ENCODE measurements around the gene SFXN4. TPM values are rescaled to one million over a fixed set of nuclear protein-coding genes. Genes with fewer than 3 reads are reported as not detected.

SFXN4 gene
- total RNA-seq, 1 donor from 2014 or later, result 52.7 TPM

DNA sequence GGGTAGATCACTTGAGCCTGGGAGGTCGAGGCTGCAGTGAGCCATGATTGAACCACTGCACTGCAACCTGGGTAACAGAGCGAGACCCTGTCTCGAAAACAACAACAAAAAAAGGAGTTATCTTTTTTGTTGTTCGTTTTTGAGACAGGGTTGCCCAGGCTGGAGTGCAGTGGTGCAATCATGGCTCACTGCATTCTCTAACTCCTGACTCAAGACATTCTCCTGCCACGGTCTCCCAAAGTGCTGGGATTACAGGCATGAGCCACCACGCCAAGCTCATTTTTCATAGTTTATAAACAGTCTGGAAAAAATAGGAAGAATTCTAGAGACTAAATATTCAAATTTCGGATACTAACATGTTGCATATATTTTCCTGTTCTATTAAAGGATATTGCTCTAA, 29.4 kb downstream of the SFXN4 start:
- no peak overlapping the region for H3K4me3 ChIP-seq
- intact Hi-C loops (cut with micrococcal nuclease), result no loop called here
- H3K4me1 ChIP-seq, result peaks cover 19% of the 10 kb centered on the region
- H3K27ac ChIP-seq (replicated peaks), result peak overlapping the region; percentile 22
- DNase-seq, result no peak
- H3K36me3 ChIP-seq, result peaks cover 33% of the 10 kb centered on the region
- TF ChIP-seq, protein P1, sequence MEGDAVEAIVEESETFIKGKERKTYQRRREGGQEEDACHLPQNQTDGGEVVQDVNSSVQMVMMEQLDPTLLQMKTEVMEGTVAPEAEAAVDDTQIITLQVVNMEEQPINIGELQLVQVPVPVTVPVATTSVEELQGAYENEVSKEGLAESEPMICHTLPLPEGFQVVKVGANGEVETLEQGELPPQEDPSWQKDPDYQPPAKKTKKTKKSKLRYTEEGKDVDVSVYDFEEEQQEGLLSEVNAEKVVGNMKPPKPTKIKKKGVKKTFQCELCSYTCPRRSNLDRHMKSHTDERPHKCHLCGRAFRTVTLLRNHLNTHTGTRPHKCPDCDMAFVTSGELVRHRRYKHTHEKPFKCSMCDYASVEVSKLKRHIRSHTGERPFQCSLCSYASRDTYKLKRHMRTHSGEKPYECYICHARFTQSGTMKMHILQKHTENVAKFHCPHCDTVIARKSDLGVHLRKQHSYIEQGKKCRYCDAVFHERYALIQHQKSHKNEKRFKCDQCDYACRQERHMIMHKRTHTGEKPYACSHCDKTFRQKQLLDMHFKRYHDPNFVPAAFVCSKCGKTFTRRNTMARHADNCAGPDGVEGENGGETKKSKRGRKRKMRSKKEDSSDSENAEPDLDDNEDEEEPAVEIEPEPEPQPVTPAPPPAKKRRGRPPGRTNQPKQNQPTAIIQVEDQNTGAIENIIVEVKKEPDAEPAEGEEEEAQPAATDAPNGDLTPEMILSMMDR (IDR thresholded peaks at IDR 0.05; ENCODE audit: borderline replicate concordance), result no peak
- no peaks in the 10 kb centered on the region for H3K27me3 ChIP-seq (ENCODE audit: low read depth)
- H3K9me3 ChIP-seq (replicated peaks), result no peaks in the 10 kb centered on the region

DNA sequence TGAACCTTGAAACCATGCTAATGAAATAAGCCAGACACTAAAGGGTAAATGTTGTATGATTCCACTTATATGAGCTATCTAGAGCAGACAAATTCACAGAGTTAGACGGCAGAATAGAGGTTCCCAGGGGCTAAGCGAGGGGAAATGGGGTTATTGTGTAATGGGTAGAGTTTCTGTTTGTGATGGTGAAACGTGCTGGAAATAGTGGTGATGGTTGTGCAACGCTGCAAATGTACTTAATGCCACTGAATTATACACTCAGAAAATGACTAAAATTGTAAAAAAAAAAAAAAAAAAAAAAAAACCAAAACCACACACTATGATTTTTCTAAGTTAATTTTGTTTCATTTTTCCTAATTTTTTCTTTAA, 30.0 kb downstream of the SFXN4 start:
- Histone ChIP-seq H3K36me3 (peaks cover 32% of the 10 kb centered on the region), H3K4me1 (peaks cover 22% of the 10 kb centered on the region), H3K27ac (replicated peaks) (no peak overlapping the region), H3K4me3 (no peak overlapping the region), H3K9me3 (replicated peaks) (no peaks in the 10 kb centered on the region), H3K27me3 (ENCODE audit: low read depth) (no peaks in the 10 kb centered on the region)
- intact Hi-C loops (cut with micrococcal nuclease), result no loop called here
- DNase-seq, result no peak
- TF ChIP-seq, protein P1 (IDR thresholded peaks at IDR 0.05; ENCODE audit: borderline replicate concordance), result no peak

DNA sequence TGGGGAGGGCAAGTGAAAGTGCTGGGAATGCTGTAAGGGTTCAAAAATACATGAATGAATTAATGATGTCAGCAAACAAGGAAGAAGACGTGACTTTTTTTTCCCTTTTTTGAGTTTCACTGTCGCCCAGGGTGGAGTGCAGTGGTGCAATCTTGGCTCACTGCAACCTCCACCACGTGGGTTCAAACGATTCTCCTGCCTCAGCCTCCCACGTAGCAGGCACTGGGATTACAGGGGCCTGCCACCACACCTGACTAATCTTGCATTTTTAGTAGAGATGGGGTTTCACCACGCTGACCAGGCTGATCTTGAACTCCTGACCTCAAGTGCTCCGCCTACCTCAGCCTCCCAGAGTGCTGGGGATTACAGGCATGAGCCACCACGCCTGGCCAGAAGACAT, 31.6 kb downstream of the SFXN4 start:
- intact Hi-C loops (cut with micrococcal nuclease), result no loop called here
- H3K36me3 ChIP-seq, result peaks cover 38% of the 10 kb centered on the region
- H3K9me3 ChIP-seq (replicated peaks), result no peaks in the 10 kb centered on the region
- H3K27me3 ChIP-seq (ENCODE audit: low read depth), result no peaks in the 10 kb centered on the region
- no peak overlapping the region for H3K27ac ChIP-seq (replicated peaks)
- H3K4me1 ChIP-seq, result peaks cover 22% of the 10 kb centered on the region
- no peak overlapping the region for H3K4me3 ChIP-seq
- DNase-seq, result no peak
- TF ChIP-seq, protein P1 (IDR thresholded peaks at IDR 0.05; ENCODE audit: borderline replicate concordance), result no peak

DNA sequence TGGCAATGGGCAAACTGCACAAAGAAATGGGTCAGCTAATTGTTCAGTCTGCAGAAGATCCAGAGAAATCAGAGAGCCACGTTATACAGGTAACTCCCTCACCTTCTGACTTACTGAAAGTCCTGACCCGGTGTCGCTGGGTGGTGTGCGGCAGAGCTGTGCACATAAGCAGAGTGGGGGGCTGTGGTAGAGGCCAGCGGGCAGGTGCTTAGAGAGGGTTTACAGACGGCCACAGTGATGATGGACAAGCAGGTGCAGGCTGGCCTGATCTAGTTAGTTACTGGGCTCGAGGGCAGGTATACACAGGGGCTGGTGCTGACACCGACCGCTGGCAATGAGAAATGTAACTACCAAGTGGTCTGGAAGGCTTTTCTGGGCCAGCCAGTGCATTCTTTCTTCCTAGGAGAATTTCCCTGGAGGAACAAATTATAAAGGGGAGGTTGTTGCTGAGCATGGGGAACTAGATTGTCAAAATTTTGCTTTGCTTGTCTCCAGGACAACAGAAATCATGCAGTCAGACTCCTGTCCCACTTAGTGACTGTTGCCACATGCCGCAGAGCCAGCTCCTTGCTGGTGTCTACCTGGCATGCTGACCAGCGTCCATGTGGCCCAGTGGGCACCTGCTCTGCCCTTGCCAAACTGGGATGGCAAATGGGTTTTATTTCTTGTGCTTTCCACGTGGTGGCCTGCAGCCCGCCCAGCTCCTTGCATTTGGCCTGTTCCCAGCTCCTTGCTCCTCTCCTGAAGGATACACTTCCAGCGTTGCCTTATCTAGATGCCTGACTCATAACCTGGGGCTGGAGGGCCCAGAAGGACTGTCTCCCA, 32.8 kb downstream of the SFXN4 start:
- TF ChIP-seq, protein P1 (IDR thresholded peaks at IDR 0.05; ENCODE audit: borderline replicate concordance), result no peak
- Histone ChIP-seq H3K9me3 (replicated peaks) (no peaks in the 10 kb centered on the region), H3K27ac (replicated peaks) (no peak overlapping the region), H3K27me3 (ENCODE audit: low read depth) (no peaks in the 10 kb centered on the region), H3K4me1 (peaks cover 22% of the 10 kb centered on the region), H3K36me3 (peaks cover 50% of the 10 kb centered on the region), H3K4me3 (no peak overlapping the region)
- no peak for DNase-seq
- intact Hi-C loops (cut with micrococcal nuclease), result no loop called here

DNA sequence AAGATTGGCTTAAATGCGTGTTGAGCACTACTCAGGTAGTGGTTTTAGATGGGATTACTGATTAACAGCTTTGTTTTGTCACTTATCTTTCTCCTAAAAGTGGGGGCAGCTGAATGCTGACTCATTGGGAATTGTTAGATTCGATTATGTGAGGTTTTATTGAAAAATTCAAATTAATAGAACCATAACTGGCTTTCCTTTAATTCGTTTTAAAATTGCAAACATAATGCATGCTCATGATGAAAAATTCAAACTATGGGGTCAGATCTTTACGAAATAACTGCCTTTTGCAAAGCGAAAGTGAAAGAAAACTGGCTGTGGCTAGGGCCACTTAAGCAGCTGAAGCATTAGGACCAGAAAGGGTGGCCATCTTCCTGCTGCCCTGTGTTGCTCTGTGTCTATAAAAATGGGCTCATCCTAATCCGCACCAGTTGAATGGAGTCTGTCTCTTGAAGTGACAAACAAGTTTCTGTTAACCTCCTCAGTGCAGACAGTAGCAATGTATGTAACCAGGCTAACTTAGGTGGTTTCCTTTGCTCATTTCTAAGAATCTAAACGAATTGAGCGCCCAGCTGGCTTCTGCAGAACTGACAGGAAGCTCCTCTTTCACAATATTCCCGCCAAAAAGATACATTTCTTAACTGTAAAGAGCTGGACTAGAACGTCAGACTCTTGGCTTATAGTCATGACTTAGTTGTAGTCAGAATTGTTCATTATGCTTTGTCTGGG, 33.8 kb downstream of the SFXN4 start:
- H3K9me3 ChIP-seq (replicated peaks), result no peaks in the 10 kb centered on the region
- no peaks in the 10 kb centered on the region for H3K27me3 ChIP-seq (ENCODE audit: low read depth)
- TF ChIP-seq, protein P1 (IDR thresholded peaks at IDR 0.05; ENCODE audit: borderline replicate concordance), result no peak
- H3K4me3 ChIP-seq, result peak overlapping the region; percentile 58
- H3K27ac ChIP-seq (replicated peaks), result peak overlapping the region; percentile 71
- H3K36me3 ChIP-seq, result peaks cover 60% of the 10 kb centered on the region
- intact Hi-C loops (cut with micrococcal nuclease), result no loop called here
- peaks cover 22% of the 10 kb centered on the region for H3K4me1 ChIP-seq
- no peak for DNase-seq
